Anterior cingulate cortex (tissue), 58 donors: Measurements from ENCODE around the gene OR7C1.
"Not testable (repeated sequence)": the region's sequence is repeated elsewhere in the genome, so short reads cannot be mapped to it uniquely, and the experiment has no call there.

Experiments
- DNase-seq, 58 donors: peaks; one replicate each; lab custom pipeline; 2025; lab: John Stamatoyannopoulos, UW

OR7C1 gene

DNA sequence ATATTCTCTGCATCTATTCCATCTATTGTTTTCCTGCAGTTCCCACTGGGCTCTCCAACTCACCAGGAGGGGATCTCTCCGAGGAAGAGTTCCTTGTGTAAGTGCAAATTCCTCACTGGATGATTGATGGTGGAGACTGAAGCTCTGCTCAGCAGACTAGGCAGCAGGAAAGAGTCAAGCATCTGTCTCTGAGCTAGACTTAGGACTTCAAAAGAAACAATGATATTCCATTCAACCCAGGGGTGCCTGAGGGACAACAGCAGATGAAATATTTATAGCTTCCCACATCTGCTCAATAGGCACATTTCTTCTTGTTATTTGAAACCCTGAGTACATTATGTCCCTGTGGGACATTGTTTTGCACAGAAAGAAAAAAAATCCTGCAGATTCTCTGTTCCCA lies at the start of gene OR7C1, which contains the start of gene OR7A5:
TSS of gene OR7C1 (minus strand) at position 175 of the 400 bp plus-strand sequence. CDS start 35,049 bp downstream, outside the sequence.
TSS of gene OR7A5 (minus strand) at position 175 of the 400 bp plus-strand sequence. CDS start 6,944 bp downstream, outside the sequence.
- DNase-seq, result peak in 5 of 58 donors; percentile 1 to 21 (median 17)

DNA sequence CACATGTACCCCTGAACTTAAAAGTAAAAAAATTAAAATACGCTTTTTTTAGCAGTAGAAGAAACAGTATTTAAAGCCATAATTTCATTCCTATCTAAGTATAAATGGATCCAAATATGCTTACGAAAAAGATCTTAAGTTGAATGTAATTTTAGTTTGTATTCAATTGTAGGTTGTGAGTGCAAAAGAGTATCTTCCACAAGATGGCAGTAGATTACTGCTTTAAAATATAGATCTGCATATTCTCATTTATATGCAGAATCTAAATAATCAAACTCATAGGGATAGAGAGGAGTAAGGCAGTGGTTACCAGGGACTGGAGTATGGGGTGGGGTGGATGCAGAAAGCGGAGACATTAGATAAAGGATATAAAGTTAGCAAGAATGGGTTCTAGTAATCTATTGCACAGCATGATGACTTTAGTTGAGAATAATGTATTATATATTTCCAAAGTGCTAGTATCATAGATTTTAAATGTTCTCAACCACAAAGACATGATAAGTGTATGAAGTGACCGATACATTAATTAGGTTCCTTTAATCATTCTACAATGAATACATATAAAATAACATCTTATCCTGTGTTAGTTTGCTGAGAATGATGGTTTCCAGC lies 36.7 kb upstream of the OR7C1 start:
- no peak for DNase-seq

DNA sequence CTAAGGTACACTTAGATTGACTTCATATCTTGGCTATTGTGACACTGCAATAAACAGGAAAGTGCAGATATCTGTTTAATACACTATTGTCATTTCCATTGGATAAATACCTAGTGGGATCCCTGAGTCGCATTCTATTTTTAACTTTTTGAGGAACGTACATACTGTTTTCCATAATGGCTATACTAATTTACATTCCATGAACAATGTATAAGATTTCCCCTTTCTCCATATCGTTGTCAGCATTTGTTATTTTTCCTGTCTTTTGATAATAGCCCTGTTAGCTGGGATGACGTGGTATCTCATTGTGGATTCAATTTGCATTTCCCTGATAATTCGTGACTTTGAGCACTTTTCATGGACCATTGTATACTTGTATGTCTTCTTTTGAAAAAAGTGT lies 33.5 kb upstream of the OR7C1 start:
- DNase-seq, result no peak

DNA sequence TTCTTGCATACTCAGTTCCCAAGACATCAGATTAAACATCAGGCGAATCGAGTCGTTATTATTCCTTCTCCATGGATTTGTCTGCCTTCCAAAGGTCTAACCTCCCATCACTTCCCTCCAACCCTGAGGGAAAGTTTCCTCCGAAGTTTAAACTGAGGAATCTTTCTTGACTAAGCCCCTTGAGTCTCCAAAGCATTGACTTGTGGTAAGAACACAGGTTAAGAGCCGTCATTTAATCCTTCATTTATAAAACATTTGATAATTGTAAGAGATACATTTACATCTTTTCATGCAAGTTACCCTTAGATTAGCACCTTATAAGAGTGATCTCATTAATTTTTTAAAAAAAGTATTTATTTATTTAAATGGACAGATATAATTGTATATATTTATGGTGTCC lies 13.8 kb upstream of the OR7C1 start, which contains the start of gene OR7A10:
TSS of gene OR7A10 (minus strand) at position 101 of the 400 bp plus-strand sequence. CDS start 7,045 bp downstream, outside the sequence.
- DNase-seq, result no peak

DNA sequence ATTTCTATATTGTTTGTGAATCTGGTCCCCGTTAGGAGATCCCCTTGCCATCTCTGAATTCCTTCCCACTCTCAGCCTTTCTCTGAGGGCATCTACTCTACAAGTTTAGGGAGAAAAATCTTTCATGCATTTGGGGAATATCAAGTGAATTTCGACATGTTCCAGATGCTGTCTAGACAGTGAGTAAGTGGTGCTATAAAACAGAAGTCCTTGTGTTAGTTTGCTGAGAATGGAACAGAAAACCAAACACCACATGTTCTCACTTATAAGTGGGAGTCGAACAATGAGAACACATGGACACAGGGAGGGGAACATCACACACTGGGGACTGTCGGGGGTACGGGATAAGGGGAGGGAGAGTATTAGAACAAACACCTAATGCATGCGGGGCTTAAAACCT lies 8.6 kb upstream of the OR7C1 start:
- DNase-seq, result no peak

DNA sequence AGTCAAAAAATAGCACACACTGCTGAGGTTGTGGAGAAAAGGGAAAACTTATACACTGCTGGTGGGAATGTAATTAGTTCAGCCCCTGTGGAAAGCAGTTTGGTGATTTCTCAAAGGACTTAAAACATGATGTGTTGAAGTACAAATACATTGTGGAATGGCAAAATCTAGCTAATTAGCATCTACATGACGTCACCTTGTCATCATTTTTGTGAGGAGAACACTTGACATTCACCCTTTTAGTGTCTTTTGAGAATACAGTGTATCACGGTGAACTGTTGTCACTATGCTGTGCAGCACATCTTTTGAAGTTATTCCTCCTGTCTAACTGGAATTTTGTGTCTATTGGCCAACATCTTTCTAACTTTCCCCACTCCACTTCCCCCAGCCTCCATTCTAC lies 8.2 kb upstream of the OR7C1 start:
- no peak for DNase-seq

DNA sequence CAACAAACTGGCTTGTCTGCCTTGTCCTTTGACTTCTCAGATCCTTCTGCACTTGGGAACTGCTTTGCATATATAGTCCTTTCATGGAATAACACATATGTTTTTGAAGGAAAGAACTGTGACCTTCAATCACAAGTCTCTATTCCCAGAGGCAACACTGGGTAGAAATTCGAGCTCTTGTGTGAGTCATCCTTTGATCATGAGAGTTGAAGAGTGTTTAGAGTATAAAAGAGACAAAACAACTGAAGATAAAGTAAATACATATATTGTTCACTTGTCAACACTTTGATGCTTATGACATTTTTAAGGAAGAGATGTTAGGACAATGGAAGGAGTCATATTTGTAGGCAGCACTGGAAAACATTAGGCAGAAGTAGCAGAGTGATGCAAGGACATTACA lies 5.2 kb upstream of the OR7C1 start:
- no peak for DNase-seq

DNA sequence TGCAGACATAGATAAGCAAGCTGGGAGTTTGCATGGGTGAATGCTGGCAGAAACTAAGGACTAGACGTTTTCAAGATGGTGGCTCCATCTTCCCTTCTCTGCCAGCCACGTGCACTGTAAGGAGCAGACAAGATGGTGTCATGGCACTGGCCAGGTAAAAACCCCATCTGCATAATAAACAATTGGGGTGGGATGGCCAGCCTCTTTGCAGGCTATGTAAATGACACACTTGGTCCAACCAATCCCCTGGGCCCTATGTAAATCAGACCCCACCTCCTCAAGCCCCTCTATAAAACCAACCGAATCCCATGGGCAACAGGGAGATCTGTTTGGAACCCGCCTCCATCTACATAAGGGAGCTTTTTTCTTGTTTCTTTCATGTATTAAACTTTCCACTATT lies 2.4 kb upstream of the OR7C1 start:
- DNase-seq, result no peak

DNA sequence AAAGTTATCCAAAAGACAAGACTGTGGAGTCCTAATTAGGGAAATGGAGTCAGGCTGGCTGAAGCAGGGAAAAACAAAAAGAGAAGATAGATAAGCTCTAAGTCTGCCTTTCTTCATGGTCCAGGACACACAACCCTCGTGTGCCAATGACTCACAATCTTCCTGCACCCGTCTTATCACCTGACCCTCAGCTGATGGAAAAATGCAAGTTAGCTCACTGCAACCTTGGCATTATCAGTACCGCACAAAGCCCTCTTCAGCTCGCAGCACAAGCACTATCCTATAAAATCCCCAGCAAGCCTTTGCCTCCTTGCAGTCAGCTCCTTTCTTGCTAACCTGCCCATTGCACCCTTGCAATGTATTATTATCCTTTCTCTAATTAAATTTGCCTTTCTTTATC lies 4.3 kb downstream of the OR7C1 start:
- no peak for DNase-seq

DNA sequence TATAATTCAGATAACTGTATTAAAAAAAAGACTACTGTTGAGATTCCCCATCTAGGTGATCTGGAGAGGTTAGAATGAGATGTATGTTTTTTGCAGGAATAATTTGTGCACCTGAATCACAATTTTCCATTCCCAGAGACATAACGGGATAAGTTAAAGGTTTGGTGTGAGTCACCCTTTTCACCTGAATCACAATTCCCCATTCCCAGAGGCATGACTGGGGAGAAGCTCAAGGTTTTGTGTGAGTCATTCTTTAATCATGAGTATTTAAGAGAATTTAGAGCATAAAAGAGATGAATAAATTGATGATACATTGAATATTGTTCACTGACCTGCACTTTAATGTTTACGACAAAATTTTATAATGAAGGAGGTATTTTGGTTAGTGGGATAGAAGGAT lies 9.0 kb downstream of the OR7C1 start:
- no peak for DNase-seq

DNA sequence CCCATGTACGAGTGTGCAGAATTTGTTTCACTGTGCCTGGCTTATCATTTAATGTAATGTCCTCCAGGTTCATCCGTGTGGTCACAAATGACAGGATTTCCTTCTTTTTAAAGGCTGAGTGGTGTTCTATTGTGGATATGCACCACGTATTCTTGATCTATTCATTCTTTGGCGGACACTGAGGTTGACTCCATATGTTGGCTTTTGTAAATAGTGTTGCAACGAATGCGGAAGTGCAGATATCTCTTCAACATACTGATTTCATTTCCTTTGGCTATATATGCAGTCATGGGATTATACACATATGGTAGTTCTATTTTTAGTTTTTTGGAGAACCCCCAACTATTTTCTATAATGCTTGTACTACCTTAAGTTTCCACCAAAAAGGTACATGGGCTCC lies 13.0 kb downstream of the OR7C1 start:
- DNase-seq, result no peak

DNA sequence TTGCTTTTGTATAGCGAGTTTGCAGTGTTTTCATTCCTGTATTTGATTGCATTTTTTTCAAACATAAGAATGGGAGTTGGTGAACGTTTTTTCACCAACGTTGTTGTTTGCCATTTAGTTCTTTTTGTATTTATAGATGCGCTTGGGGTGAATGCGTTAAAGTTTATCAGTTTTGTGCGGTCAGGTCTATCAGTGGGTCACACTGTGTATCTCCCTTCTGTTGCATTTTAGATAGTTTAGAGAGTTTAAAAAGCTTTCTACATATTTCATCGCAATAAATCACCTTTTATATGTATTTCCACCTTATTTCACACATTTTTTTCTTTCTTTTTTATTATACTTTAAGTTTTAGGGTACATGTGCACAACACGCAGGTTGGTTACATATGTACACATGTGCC lies 16.4 kb downstream of the OR7C1 start:
- no peak for DNase-seq

DNA sequence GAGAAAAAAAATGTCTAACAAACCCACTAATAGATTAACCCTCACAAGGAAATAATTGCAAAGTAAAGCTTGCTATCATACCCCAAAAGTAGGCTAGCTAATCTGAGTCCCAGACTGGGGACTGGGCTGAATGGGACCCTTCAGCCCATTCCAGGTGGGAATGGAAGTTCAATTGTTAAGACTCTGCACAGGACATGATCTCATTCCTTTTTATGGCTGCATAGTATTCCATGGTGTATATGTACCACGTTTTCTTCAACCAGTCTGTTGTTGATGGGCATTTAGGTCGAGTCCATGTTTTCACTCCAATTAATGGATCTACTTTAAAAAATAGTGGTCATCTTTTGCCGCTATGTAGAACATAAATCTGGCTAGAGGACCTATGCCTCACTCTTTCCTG lies 17.9 kb downstream of the OR7C1 start:
- no peak for DNase-seq

DNA sequence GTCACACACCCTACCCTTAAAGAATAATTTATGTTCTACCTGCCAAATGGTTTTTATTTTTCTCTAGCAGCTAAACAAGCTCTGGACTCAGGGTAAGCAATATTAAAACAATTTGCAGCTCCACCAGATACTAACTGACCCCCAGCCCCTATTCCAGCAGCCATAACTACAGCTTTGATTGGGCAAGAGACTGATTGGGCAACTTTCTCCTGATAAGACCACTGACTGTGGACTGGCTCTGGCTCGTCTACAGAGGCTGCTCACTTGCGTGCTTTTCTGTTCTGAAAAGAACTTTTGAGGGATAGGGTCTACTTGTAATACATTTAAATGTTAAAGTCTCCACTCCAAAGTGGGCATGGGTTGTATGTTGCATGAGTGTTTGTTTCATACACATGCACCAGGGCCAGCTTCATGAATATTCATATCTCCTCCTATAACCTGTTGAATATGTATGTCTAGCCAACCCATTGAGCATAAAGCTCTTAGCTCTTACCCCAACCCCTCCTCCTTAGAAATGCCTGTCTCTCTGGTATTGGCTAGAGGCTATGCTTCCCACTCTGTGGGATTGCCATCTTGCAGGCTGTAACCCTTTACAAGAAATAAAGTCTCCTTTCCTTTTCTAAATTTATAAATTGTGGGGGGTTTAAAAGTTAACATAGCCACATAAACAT lies 19.9 kb downstream of the OR7C1 start:
- DNase-seq, result no peak

DNA sequence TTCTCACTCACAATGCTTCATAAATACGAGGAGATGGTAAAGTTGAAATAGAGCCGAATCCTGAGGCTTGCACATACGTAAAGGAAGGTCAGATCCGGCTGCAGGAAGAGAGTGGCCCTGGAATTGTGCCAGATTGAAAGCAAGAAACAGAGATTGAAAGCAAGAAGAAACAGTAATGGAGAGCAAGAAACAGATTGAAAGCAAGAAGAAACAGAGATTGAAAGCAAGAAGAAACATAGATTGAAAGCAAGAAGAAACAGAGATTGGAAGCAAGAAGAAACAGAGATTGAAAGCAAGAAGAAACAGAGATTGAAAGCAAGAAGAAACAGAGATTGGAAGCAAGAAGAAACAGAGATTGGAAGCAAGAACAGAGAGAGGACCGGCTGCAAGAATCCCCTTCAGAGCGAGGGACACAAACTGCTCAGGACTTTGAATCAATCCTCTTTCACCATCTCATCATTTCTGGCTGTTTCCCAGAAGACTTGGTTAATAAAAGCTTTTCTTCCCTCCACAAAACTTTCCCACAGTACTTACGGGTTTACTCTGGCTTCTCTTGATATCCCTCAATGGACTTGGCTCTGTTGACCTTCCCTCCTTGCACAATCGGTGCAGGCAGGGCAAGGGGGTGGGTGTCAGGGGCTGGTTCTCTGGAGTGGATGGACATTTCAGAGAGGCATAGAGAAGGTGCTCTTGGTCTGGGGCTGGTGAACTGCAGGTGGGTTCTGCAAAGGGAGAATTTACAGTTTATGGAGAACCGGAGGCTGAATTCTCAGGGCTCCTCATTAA lies 25.5 kb downstream of the OR7C1 start:
- no peak for DNase-seq

DNA sequence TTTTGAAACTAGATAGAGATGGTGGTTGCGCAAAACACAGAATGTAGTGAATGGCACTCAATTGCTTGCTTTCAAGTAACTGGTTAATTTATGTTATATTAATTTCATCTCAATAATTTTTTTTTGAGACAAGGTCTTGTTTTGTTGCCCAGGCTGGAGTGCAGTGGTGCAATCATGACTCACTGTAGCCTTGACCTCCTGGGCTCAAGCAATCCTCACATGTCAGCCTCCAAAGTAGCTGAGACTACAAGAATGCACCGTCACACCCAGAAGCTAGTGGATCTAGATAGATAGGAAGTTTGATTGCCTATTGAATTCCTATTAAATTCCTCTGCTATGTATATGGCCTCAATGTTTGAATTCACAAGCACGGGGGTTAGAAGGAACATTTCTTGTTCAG lies 30.2 kb downstream of the OR7C1 start:
- no peak for DNase-seq

DNA sequence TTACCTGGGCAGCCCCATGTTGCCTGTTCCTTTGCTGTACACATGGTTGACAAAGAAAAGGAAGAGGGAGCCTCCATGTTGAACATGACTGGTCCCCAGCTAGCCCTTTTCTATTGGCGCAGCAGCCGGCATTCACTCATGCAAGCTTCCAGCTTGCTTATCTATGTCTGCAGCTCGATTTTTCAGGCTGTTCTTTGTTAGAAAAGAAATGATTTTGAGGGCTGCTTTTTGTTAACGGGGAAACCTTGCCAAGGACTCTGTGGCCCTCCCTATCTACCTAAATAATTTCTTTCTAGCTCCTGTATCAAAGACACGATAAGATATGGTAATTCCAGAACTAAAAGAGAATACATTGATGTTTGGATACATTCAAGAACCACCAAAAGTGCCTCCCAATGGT lies 36.2 kb downstream of the OR7C1 start:
- DNase-seq, result no peak

DNA sequence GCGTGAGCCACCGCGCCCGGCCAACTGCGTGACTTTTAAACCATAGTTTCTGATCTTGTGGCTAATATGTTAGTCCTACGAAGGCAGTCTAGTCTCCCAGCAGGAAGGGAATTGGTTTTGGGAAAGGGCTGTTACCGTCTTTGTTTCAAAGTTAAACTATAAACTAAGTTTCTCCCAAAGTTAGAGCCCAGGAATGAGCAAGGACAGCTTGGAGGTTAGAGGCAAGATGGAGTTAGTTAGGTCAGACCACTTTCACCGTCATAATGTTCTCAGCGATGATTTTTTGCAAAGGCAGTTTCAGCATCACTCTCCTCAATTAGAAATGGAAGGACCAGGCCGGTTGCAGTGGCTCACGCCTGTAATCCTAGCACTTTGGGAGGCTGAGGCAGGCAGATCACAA lies 39.0 kb downstream of the OR7C1 start:
- no peak for DNase-seq

DNA sequence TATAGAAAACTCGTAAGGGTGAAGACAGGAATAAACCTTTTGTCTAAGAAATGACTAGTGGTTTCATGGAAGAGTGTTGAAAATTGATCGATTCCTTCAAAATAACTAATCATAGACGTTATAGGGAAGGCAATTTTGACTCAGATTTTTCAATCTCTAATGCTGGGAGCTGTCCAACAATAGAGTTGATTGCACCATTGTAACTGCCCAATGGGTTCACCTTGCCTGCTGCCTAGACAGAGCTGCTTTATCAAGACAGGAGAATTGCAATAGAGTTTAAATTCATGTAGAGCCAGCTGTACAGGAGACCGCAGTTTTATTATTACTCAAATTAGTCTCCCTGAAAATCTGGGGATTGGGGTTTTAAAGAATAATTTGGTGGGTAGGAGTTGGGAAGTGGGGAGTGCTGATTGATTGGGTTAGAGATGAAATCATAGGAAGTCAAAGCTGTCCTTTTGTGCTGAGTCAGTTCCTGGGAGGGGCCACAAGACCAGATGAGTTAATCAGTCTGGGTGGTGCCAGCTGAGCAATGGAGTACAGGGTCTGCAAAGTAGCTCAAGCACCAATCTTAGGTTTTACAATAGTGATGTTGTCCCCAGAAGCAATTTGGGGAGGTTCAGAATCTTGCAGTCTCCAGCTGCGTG lies 39.8 kb downstream of the OR7C1 start:
- DNase-seq, result no peak

DNA sequence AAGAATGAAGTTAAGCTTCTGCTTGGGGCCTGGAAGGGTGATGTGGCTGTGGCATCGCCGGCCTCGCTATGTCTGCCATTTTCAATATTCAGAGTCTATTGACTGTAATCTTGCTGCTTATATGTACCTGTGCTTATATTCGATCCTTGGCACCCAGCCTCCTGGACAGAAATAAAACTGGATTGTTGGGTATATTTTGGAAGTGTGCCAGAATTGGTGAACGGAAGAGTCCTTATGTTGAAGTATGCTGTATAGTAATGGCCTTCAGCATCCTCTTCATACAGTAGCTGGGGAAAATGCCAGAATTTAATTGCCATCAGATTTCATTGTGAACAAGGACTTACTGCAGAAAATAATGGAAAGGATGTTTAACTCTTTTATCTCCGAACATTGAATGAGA lies 42.7 kb downstream of the OR7C1 start:
- not testable (repeated sequence) for DNase-seq

DNA sequence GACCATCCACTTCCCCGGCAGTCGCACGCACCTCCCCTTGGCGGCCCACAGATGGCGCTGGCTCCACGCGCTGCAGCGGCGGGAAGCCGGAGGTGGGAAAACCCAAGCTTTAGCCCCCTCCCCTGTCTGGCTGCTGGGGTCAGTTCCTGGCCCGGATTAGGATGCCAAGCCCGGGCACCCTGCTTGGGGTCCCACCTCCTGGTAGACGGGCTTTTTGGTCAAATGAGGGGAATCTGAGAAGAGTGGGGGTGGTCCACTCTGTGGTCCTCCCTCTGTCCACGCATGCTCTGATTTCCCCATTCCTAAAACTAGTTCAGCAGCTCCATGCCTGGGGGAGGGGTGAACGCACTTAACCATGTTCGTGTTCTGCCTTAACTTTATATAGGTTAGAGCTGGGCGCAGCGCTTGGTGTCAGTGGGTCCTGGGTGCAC lies 48.5 kb downstream of the OR7C1 start:
- DNase-seq, result peak in 3 of 58 donors; percentile 1 to 9 (median 6)
